Upper lobe of left lung (tissue), 6 donors: ENCODE measurements around the gene GPR17. TPM values are rescaled to one million over a fixed set of nuclear protein-coding genes. Genes with fewer than 3 reads are reported as not detected.
A peak's percentile ranks its signal among the peaks of the same experiment; 100 is the strongest.

ENCODE experiments used
- ATAC-seq, 2 donors: fragments of 200-7000 bp; cut with Tn5 transposase; one replicate each; pipeline ENCODE4 v1.9.1; 2022; ENCODE audit warnings: mild to moderate bottlenecking in 2 of 2, moderate library complexity in 2 of 2; ENCODE audit not compliant: low FRiP score in 2 of 2
- DNase-seq, 2 donors: peaks; one replicate each; pipeline ENCODE4 v3.0.0-alpha.2; 2019 to 2020
- H3K27ac ChIP-seq, 4 donors: fragments of 200-600 bp; sonication (generic); one replicate each; pipeline ENCODE4 v1.5.1; 2016 to 2019
- H3K27me3 ChIP-seq, 4 donors: fragments of 200-600 bp; sonication (generic); one replicate each; pipeline ENCODE4 v1.5.1; 2017 to 2019
- H3K36me3 ChIP-seq, 4 donors: fragments of 200-600 bp; sonication (generic); one replicate each; pipeline ENCODE4 v1.5.1; 2016 to 2019
- H3K4me1 ChIP-seq, 4 donors: fragments of 200-600 bp; sonication (generic); one replicate each; pipeline ENCODE4 v1.5.1; 2018 to 2019
- H3K4me3 ChIP-seq, 4 donors: fragments of 200-600 bp; sonication (generic); one replicate each; pipeline ENCODE4 v1.5.1; 2017 to 2019; ENCODE audit warnings: mild to moderate bottlenecking in 2 of 4, moderate library complexity in 1 of 4
- H3K9me3 ChIP-seq, 4 donors: fragments of 200-600 bp; sonication (generic); one replicate each; pipeline ENCODE4 v1.5.1; 2018 to 2019
- CTCF ChIP-seq, 6 experiments: fragments of 450-650 bp in 4 of 6; fragments of 200-600 bp in 2 of 6; sonication (generic) in 2 of 6; IDR thresholded peaks; one replicate each; pipeline ENCODE4 v1.5.1; 2016 to 2019; ENCODE audit warnings: antibody characterized with exemption in 6 of 6
- EP300 ChIP-seq, 4 donors: sonication (generic); formaldehyde crosslinking; IDR thresholded peaks; one replicate each; pipeline ENCODE4 v1.5.1; 2017; ENCODE audit warnings: antibody characterized with exemption in 4 of 4, control low read depth in 2 of 4
- POLR2A ChIP-seq, 4 donors: fragments of 450-650 bp; IDR thresholded peaks; one replicate each; pipeline ENCODE4 v1.5.1; 2016 to 2017; ENCODE audit warnings: antibody characterized with exemption in 4 of 4, mild to moderate bottlenecking in 2 of 4
- POLR2AphosphoS5 ChIP-seq, 2 donors: sonication (generic); formaldehyde crosslinking; IDR thresholded peaks; one replicate each; pipeline ENCODE4 v1.5.1; 2017; ENCODE audit warnings: antibody characterized with exemption in 2 of 2
- WGBS, 2 donors: methylation state at CpG; one replicate each; pipeline ENCODE4 v1.1.5; 2017 to 2018; 5-methylcytosine and 5-hydroxymethylcytosine counted together
- total RNA-seq, 6 donors: library from RNA; depleted of rRNA in 4 of 6; stranded (reverse); fragments of >200 nt in 4 of 6; gene quantifications; one replicate each; pipeline versions ENCODE4 v1.1.0 to v1.2.1, GENCODE V29; 2016 to 2021
- donor health status: DM: no; HTN: no; CAD: no; lungs with moderate emphysema.
- donor health status: DM: no; HTN: yes; CAD: no; lungs with severe emphysema.

Gene GPR17
- total RNA-seq, 6 donors from 2014 or later = 0.17 to 0.46 (median 0.24) TPM; not detected in 3

- H3K9me3 ChIP-seq = no peaks in the 10 kb centered on the region
- peak in 1 of 2 donors; percentile 56 for DNase-seq
- no peaks in the 10 kb centered on the region for H3K36me3 ChIP-seq
- 86 to 90% methylated on average over 10 of the region's 10 CpGs for WGBS, 2 donors
- TF ChIP-seq POLR2A (IDR thresholded peaks at IDR 0.05) = no peak
- no peak for TF ChIP-seq POLR2AphosphoS5 (IDR thresholded peaks at IDR 0.05)
- TF ChIP-seq CTCF (IDR thresholded peaks at IDR 0.05) = no peak
- no peak for TF ChIP-seq EP300 (IDR thresholded peaks at IDR 0.05)
- H3K4me3 ChIP-seq = no peak overlapping the region
- peaks cover 11 to 56% (median 35%) of the 10 kb centered on the region in 4 donors for H3K4me1 ChIP-seq
- ATAC-seq = no peak
- peaks cover 0 to 7% (median 0%) of the 10 kb centered on the region in 4 donors for H3K27me3 ChIP-seq
- no peak overlapping the region for H3K27ac ChIP-seq
Measured at GRCh38 chr2:127678531-127678930, 32.6 kb downstream of the GPR17 start.

- ATAC-seq = no peak
- 75 to 84% methylated on average over 5 to 6 of the region's 6 CpGs for WGBS, 2 donors
- H3K9me3 ChIP-seq = no peaks in the 10 kb centered on the region
- TF ChIP-seq EP300 (IDR thresholded peaks at IDR 0.05) (no peak), POLR2AphosphoS5 (IDR thresholded peaks at IDR 0.05) (no peak), POLR2A (IDR thresholded peaks at IDR 0.05) (no peak), CTCF (IDR thresholded peaks at IDR 0.05) (no peak)
- DNase-seq = peak in 1 of 2 donors; percentile 53
- no peak overlapping the region for H3K27ac ChIP-seq
- H3K36me3 ChIP-seq = no peaks in the 10 kb centered on the region
- H3K4me3 ChIP-seq = no peak overlapping the region
- peaks cover 0 to 7% (median 0%) of the 10 kb centered on the region in 4 donors for H3K27me3 ChIP-seq
- peaks cover 11 to 56% (median 35%) of the 10 kb centered on the region in 4 donors for H3K4me1 ChIP-seq
Measured at GRCh38 chr2:127678991-127679390, 33.0 kb downstream of the GPR17 start.

- Histone ChIP-seq H3K4me1 (peaks cover 7 to 47% (median 32%) of the 10 kb centered on the region in 4 donors), H3K9me3 (no peaks in the 10 kb centered on the region), H3K27me3 (peaks cover 0 to 2% (median 0%) of the 10 kb centered on the region in 4 donors), H3K27ac (peak overlapping the region in 2 of 4 donors; percentile 21), H3K4me3 (peak overlapping the region in 2 of 4 donors; percentile 26 to 39), H3K36me3 (no peaks in the 10 kb centered on the region)
- ATAC-seq = no peak
- TF ChIP-seq POLR2A (IDR thresholded peaks at IDR 0.05) (no peak), POLR2AphosphoS5 (IDR thresholded peaks at IDR 0.05) (no peak), CTCF (IDR thresholded peaks at IDR 0.05) (no peak), EP300 (IDR thresholded peaks at IDR 0.05) (no peak)
- DNase-seq = peak in 1 of 2 donors; percentile 51
- WGBS, 2 donors = 88 to 89% methylated on average over 11 to 14 of the region's 15 CpGs
Measured at GRCh38 chr2:127679680-127680361, 33.9 kb downstream of the GPR17 start.

GRCh38 chr2:127680706-127681287, 34.8 kb downstream of the GPR17 start:
- peak overlapping the region; percentile 18 to 39 (median 24) for H3K4me3 ChIP-seq
- 74 to 81% methylated on average over 14 to 19 of the region's 19 CpGs for whole genome bisulfite sequencing, 2 donors
- DNase-seq = peak in 1 of 2 donors; percentile 63

More at GRCh38 chr2:127680706-127681287, 34.8 kb downstream of the GPR17 start:
- no peak for ATAC-seq
- Histone ChIP-seq H3K36me3 (no peaks in the 10 kb centered on the region), H3K9me3 (no peaks in the 10 kb centered on the region), H3K27ac (peak overlapping the region; percentile 2 to 61 (median 34)), H3K4me1 (peaks cover 7 to 38% (median 27%) of the 10 kb centered on the region in 4 donors), H3K27me3 (no peaks in the 10 kb centered on the region)
- TF ChIP-seq CTCF (IDR thresholded peaks at IDR 0.05) = no peak
- TF ChIP-seq EP300 (IDR thresholded peaks at IDR 0.05) = no peak
- no peak for TF ChIP-seq POLR2AphosphoS5 (IDR thresholded peaks at IDR 0.05)
- TF ChIP-seq POLR2A (IDR thresholded peaks at IDR 0.05) = no peak
